ENCODE results near the gene ATP10A. TPM values are rescaled to one million over a fixed set of nuclear protein-coding genes. Genes with fewer than 3 reads are reported as not detected.

The ATP10A gene
- total RNA-seq, 1 experiment from 2014 or later, result 0.02 TPM

DNA sequence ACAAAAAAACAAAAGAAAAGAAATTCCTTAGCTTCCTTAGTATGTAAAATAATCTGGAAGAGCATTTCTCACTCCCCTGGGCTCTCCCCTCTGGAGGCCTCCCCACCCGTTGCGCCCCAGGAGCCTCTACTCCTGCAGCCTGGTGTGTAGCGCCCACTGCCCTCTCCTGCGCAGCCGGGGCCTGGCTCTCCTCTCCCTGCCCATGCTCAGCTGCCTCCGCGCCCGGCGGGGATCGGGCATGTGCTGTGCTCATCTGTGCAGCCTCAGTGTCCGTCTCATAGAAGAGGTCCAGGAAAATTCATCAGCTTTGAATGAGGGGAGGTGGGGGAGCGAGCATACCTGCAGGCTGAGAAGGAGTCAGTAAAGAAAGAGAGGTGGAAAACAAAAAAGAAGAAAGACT is 203.9 kb downstream of the ATP10A start:
- no peaks in the 10 kb centered on the region for H3K27me3 ChIP-seq (ENCODE audit: insufficient read depth, low read length)
- CTCF ChIA-PET, result no interaction called here
- DNase-seq (ENCODE audit: low read depth, low spot score) (no peak), ATAC-seq (no peak)
- H3K9me2 ChIP-seq (ENCODE audit: insufficient read depth), result no peaks in the 10 kb centered on the region
- intact Hi-C loops (cut with micrococcal nuclease), result no loop called here
- no peaks in the 10 kb centered on the region for H3K79me2 ChIP-seq (ENCODE audit: insufficient read depth, low read length)
- H3K36me3 ChIP-seq (ENCODE audit: control insufficient read depth in 1 of 2, insufficient read depth in 2 of 2, low read length in 2 of 2), result no peaks in the 10 kb centered on the region
- H3K4me1 ChIP-seq (ENCODE audit: control insufficient read depth in 1 of 2, insufficient read depth in 2 of 2, low read length in 2 of 2), result no peaks in the 10 kb centered on the region
- H3K4me2 ChIP-seq (ENCODE audit: low read length), result no peak overlapping the region
- POLR2A ChIA-PET, result no interaction called here
- TF ChIP-seq, protein P1, sequence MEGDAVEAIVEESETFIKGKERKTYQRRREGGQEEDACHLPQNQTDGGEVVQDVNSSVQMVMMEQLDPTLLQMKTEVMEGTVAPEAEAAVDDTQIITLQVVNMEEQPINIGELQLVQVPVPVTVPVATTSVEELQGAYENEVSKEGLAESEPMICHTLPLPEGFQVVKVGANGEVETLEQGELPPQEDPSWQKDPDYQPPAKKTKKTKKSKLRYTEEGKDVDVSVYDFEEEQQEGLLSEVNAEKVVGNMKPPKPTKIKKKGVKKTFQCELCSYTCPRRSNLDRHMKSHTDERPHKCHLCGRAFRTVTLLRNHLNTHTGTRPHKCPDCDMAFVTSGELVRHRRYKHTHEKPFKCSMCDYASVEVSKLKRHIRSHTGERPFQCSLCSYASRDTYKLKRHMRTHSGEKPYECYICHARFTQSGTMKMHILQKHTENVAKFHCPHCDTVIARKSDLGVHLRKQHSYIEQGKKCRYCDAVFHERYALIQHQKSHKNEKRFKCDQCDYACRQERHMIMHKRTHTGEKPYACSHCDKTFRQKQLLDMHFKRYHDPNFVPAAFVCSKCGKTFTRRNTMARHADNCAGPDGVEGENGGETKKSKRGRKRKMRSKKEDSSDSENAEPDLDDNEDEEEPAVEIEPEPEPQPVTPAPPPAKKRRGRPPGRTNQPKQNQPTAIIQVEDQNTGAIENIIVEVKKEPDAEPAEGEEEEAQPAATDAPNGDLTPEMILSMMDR (IDR thresholded peaks at IDR 0.05 in 2 of 3, conservative IDR thresholded peaks at IDR 0.05 in 1 of 3; ENCODE audit: borderline replicate concordance in 1 of 3, insufficient read depth in 1 of 3, low read depth in 2 of 3, low read length in 2 of 3), result no peak
- TF ChIP-seq SIN3A (IDR thresholded peaks at IDR 0.05; ENCODE audit: low read depth), result no peak
- H4K20me1 ChIP-seq (ENCODE audit: insufficient read depth), result no peaks in the 10 kb centered on the region
- BruUV-seq (replicated peaks), result no TSS peak
- no peak overlapping the region for H3K9ac ChIP-seq (ENCODE audit: low read length)
- no peak overlapping the region for H3K4me3 ChIP-seq (replicated peaks in 1 of 2; ENCODE audit: low read depth in 1 of 2, low read length in 2 of 2)
- no peak overlapping the region for H2AFZ ChIP-seq (ENCODE audit: low read depth, low read length, poor library complexity, severe bottlenecking)
- no peak overlapping the region for H3K27ac ChIP-seq (ENCODE audit: low read depth, low read length)
- H3K9me3 ChIP-seq (ENCODE audit: control insufficient read depth in 1 of 2, insufficient read depth in 1 of 2, low read depth in 1 of 2, low read length in 2 of 2), result peaks cover 0 to 11% of the 10 kb centered on the region in 2 experiments; a peak in 2 of 4 replicates
- RAD21 ChIA-PET (ENCODE audit: low non-redundant PET in 1 of 2, low total read pairs in 2 of 2, uncharacterized antibody in 2 of 2, unreplicated experiment in 2 of 2), result no interaction called here

GRCh38 chr15:25658560-25658959 is 204.6 kb downstream of the ATP10A start:
- DNase-seq (ENCODE audit: low read depth, low spot score) (no peak), ATAC-seq (no peak)
- no peaks in the 10 kb centered on the region for H3K9me2 ChIP-seq (ENCODE audit: insufficient read depth)
- TF ChIP-seq POLR2AphosphoS5 (IDR thresholded peaks at IDR 0.05; ENCODE audit: low read depth, low read length) (no peak), FOSL1 (IDR thresholded peaks at IDR 0.05; ENCODE audit: low read depth) (no peak), YY1 (IDR thresholded peaks at IDR 0.05; ENCODE audit: extremely low read depth, insufficient replicate concordance, low read depth, low read length) (no peak), SIN3A (IDR thresholded peaks at IDR 0.05; ENCODE audit: low read depth) (no peak), EZH2 (IDR thresholded peaks at IDR 0.05) (no peak)
- TF ChIP-seq, protein P2, sequence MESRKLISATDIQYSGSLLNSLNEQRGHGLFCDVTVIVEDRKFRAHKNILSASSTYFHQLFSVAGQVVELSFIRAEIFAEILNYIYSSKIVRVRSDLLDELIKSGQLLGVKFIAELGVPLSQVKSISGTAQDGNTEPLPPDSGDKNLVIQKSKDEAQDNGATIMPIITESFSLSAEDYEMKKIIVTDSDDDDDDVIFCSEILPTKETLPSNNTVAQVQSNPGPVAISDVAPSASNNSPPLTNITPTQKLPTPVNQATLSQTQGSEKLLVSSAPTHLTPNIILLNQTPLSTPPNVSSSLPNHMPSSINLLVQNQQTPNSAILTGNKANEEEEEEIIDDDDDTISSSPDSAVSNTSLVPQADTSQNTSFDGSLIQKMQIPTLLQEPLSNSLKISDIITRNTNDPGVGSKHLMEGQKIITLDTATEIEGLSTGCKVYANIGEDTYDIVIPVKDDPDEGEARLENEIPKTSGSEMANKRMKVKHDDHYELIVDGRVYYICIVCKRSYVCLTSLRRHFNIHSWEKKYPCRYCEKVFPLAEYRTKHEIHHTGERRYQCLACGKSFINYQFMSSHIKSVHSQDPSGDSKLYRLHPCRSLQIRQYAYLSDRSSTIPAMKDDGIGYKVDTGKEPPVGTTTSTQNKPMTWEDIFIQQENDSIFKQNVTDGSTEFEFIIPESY (IDR thresholded peaks at IDR 0.05; ENCODE audit: extremely low read depth, insufficient replicate concordance, low read length), result no peak
- H3K36me3 ChIP-seq (ENCODE audit: control insufficient read depth in 1 of 2, insufficient read depth in 2 of 2, low read length in 2 of 2), result no peaks in the 10 kb centered on the region
- no peak overlapping the region for H3K4me3 ChIP-seq (replicated peaks in 1 of 2; ENCODE audit: low read depth in 1 of 2, low read length in 2 of 2)
- H3K9ac ChIP-seq (ENCODE audit: low read length), result no peak overlapping the region
- intact Hi-C loops (cut with micrococcal nuclease), result no loop called here
- ChIA-PET POLR2A (no interaction called here), CTCF (no interaction called here), RAD21 (ENCODE audit: low non-redundant PET in 1 of 2, low total read pairs in 2 of 2, uncharacterized antibody in 2 of 2, unreplicated experiment in 2 of 2) (no interaction called here)
- peaks cover 0 to 11% of the 10 kb centered on the region in 2 experiments; a peak in 2 of 4 replicates for H3K9me3 ChIP-seq (ENCODE audit: control insufficient read depth in 1 of 2, insufficient read depth in 1 of 2, low read depth in 1 of 2, low read length in 2 of 2)
- H3K79me2 ChIP-seq (ENCODE audit: insufficient read depth, low read length), result no peaks in the 10 kb centered on the region
- H3K4me1 ChIP-seq (ENCODE audit: control insufficient read depth in 1 of 2, insufficient read depth in 2 of 2, low read length in 2 of 2), result no peaks in the 10 kb centered on the region
- no peak overlapping the region for H3K4me2 ChIP-seq (ENCODE audit: low read length)
- H3K27ac ChIP-seq (ENCODE audit: low read depth, low read length), result no peak overlapping the region
- no peaks in the 10 kb centered on the region for H4K20me1 ChIP-seq (ENCODE audit: insufficient read depth)
- no TSS peak for BruUV-seq (replicated peaks)
- H3K27me3 ChIP-seq (ENCODE audit: insufficient read depth, low read length), result no peaks in the 10 kb centered on the region
- H2AFZ ChIP-seq (ENCODE audit: low read depth, low read length, poor library complexity, severe bottlenecking), result no peak overlapping the region
